Measurements from ENCODE around the gene N4BP2L1.

N4BP2L1 gene

DNA sequence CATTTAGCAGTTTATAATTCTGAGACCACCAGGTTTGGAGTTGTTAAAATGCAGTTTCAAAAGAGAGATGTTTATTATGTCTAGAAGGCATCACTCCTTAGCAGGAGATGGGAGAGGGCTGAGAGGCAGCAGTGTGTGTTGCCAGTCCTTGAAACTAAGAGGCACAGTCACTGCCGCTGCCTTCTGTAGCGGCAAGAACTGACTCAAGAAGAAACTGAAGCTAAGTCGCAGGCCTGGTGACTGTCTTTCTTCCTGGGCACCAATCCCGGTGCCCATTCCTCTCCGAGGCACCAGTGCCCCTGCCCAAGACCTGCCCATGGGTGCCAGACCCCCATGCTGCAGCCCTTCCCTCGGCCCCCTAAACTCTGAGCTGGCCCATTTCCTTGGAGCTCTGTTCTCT, 20.1 kb downstream of the N4BP2L1 start:
- in situ Hi-C loops (cut with HindIII; ENCODE audit: low sequenced_read_pairs): no loop called here
- TF ChIP-seq, protein P1, sequence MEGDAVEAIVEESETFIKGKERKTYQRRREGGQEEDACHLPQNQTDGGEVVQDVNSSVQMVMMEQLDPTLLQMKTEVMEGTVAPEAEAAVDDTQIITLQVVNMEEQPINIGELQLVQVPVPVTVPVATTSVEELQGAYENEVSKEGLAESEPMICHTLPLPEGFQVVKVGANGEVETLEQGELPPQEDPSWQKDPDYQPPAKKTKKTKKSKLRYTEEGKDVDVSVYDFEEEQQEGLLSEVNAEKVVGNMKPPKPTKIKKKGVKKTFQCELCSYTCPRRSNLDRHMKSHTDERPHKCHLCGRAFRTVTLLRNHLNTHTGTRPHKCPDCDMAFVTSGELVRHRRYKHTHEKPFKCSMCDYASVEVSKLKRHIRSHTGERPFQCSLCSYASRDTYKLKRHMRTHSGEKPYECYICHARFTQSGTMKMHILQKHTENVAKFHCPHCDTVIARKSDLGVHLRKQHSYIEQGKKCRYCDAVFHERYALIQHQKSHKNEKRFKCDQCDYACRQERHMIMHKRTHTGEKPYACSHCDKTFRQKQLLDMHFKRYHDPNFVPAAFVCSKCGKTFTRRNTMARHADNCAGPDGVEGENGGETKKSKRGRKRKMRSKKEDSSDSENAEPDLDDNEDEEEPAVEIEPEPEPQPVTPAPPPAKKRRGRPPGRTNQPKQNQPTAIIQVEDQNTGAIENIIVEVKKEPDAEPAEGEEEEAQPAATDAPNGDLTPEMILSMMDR (IDR thresholded peaks at IDR 0.05; ENCODE audit: low read depth, low read length, missing control alignments): no peak
- no peak overlapping the region for H3K4me3 ChIP-seq (ENCODE audit: low read depth, low read length)
- no peak for DNase-seq (ENCODE audit: low read depth)

DNA sequence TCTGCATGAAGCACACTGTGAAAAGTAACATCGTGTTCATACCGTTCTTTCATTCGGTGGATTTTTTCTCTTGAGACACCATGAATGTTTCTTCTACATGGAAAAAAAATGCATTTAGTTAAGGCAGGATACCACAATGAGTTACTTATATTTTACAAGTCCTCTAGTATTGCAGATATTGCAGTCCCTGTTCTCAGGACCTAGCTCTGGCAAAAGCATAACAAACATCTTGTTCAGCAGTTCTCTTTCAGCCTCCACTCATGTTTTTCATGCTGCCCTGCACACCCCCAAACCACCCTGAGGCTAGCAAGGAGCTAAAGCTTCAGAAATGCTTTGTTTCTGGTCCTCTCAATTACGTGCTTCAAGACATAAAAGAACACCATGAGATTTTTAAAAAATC, 24.8 kb downstream of the N4BP2L1 start:
- H3K4me3 ChIP-seq (ENCODE audit: low read depth, low read length): no peak overlapping the region
- in situ Hi-C loops (cut with HindIII; ENCODE audit: low sequenced_read_pairs): no loop called here
- DNase-seq (ENCODE audit: low read depth): no peak
- TF ChIP-seq, protein P1 (IDR thresholded peaks at IDR 0.05; ENCODE audit: low read depth, low read length, missing control alignments): no peak

DNA sequence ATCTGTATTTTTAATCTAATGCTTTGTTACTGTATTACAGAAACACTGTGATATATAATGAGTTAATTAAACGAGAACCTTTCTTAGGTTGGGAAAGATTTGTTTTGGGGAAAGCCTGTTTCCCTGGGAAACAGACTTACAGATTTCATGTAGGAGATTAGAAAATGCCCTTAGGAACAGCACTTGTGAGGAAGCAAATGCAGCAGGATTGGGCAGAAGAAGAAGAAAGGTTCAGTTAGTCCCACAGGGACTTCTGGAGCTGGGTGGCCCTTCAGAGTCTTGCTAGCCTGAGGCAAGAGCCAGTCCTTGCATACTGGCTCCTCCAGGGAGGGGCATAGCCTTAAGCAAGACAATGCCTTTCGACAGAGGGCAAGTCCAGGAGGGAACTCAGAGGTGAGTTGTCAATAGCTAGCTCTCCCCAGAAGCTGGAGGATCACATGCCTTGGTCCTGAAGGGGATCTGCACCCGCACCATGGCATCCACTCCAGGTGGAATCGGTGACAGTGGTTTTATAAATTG, 36.8 kb downstream of the N4BP2L1 start:
- TF ChIP-seq, protein P1 (IDR thresholded peaks at IDR 0.05; ENCODE audit: low read depth, low read length, missing control alignments): no peak
- no peak for DNase-seq (ENCODE audit: low read depth)
- in situ Hi-C loops (cut with HindIII; ENCODE audit: low sequenced_read_pairs): no loop called here
- H3K4me3 ChIP-seq (ENCODE audit: low read depth, low read length): no peak overlapping the region

GRCh38 chr13:32390484-32390883, 37.4 kb downstream of the N4BP2L1 start:
- in situ Hi-C loops (cut with HindIII; ENCODE audit: low sequenced_read_pairs): no loop called here
- TF ChIP-seq, protein P1 (IDR thresholded peaks at IDR 0.05; ENCODE audit: low read depth, low read length, missing control alignments): no peak
- DNase-seq (ENCODE audit: low read depth): no peak
- no peak overlapping the region for H3K4me3 ChIP-seq (ENCODE audit: low read depth, low read length)

DNA sequence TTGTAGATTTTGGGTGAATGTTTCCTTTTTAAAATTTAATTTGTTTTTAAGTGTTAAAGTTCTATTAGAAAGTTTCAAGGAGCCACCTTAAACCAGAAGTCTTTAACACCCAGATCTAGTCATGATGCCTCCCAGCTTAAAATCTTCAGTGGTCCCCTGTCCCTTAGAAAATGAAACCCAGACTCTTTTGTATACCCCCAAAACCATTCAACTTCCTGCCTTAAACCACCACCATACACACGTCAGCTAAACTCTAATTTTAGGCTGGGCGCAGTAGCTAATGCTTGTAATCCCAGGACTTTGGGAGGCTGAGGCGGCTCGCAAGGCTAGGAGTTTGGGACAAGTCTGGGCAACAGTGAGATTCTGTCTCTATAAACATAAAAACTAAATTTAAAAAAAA, 37.9 kb downstream of the N4BP2L1 start:
- DNase-seq (ENCODE audit: low read depth): no peak
- TF ChIP-seq, protein P1 (IDR thresholded peaks at IDR 0.05; ENCODE audit: low read depth, low read length, missing control alignments): no peak
- no peak overlapping the region for H3K4me3 ChIP-seq (ENCODE audit: low read depth, low read length)
- in situ Hi-C loops (cut with HindIII; ENCODE audit: low sequenced_read_pairs): no loop called here

DNA sequence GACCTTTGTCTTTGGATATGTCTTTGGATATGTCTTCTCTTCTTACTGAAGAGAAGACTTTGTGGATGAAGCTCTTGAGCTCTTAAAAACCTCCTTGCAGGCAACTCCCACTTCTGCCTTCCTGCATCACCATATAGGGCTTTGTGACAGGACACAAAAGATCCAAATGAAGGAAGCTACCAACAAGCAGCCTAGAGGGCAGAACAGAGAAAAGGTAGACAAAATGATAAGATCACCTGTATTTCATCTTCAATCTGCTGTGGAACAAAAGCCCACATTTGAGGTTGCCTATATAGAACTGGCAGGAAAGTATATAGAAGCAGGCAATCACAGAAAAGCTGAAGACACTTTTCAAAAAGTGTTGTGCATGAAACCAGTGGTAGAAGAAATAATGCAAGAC, 42.5 kb downstream of the N4BP2L1 start:
- TF ChIP-seq, protein P1 (IDR thresholded peaks at IDR 0.05; ENCODE audit: low read depth, low read length, missing control alignments): no peak
- in situ Hi-C loops (cut with HindIII; ENCODE audit: low sequenced_read_pairs): no loop called here
- no peak for DNase-seq (ENCODE audit: low read depth)
- no peak overlapping the region for H3K4me3 ChIP-seq (ENCODE audit: low read depth, low read length)

DNA sequence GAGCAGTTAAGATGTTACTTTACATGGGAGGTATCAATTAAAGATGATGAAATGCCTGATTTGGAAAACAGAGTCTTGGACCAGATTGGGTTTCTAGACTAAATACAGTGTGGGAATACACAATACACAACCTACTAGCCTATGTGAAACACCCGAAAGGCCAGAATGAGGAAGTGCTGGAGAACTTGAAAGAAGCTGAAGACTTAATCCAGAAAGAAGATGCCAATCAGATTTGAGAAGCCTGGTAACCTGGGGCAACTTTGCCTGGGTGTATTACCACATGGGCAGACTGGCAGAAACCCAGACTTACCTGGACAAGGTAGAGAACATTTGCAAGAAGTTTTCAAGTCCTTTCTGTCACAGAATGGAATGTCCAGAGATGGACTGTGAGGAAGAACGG, 43.2 kb downstream of the N4BP2L1 start:
- TF ChIP-seq, protein P1 (IDR thresholded peaks at IDR 0.05; ENCODE audit: low read depth, low read length, missing control alignments): no peak
- no peak for DNase-seq (ENCODE audit: low read depth)
- H3K4me3 ChIP-seq (ENCODE audit: low read depth, low read length): no peak overlapping the region
- in situ Hi-C loops (cut with HindIII; ENCODE audit: low sequenced_read_pairs): no loop called here

Data from astrocyte of the cerebellum (primary cell).